HG03460 (cell line): ENCODE results near the gene LGALSL.

ENCODE experiments used
- ATAC-seq: cut with Tn5 transposase; IDR thresholded peaks from one replicate; pipeline ENCODE4 v1.9.1; 2021; ENCODE audit not compliant: unreplicated experiment

LGALSL gene

DNA sequence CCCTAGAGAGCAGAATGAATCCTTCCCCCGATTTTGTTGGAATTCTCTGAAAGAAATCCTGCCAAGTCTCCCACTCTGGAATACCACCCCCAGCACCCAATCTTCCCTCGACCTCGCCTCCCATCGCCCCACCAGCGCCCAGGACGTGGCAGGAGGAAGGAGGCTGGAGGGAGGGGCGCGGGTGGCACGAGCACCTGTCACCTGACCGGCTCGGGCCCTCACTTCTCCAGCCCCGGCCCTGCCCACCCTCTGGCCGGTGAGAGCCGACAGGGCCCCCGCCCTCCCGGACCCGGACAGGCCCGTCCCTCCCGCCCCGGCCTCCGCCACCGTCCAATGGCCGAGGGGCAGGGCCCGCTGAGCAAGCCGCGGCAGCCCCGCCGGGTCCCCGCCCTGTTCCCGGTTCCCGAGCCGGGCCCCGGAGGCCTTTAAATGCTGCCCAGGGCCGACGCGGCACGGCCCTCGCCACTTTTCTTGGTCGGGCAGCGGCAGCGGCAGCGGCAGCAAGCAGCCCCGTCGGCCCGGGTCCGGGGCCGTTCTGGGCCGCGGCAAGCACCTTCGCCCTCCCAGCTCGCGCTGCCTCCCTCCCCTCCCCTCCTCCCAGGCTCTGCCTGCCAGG, at the start of gene LGALSL:
LGALSL (plus strand) TSS at position 393 of the 616 bp plus-strand sequence. CDS start 384 bp downstream, outside the sequence.
- ATAC-seq, result peak; percentile 47

DNA sequence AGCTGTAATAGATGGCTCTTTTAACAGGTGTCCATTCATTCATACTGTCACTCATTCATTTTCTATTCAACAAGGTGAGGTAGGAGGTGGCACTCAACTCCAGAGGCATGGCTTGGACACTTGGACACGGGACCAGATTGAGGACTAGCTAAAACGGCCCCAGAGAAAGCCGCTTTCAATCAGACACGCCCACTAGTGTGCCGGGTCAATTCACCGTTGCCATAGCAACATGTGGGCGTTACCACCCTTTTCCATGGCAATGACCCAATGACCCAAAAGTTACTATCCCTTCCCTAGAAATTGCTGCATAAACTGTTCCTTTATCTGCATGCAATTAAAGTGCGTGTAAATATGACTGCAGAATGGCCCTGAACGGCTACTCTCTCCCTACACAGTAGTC, 49.2 kb upstream of the LGALSL start:
- no peak for ATAC-seq

DNA sequence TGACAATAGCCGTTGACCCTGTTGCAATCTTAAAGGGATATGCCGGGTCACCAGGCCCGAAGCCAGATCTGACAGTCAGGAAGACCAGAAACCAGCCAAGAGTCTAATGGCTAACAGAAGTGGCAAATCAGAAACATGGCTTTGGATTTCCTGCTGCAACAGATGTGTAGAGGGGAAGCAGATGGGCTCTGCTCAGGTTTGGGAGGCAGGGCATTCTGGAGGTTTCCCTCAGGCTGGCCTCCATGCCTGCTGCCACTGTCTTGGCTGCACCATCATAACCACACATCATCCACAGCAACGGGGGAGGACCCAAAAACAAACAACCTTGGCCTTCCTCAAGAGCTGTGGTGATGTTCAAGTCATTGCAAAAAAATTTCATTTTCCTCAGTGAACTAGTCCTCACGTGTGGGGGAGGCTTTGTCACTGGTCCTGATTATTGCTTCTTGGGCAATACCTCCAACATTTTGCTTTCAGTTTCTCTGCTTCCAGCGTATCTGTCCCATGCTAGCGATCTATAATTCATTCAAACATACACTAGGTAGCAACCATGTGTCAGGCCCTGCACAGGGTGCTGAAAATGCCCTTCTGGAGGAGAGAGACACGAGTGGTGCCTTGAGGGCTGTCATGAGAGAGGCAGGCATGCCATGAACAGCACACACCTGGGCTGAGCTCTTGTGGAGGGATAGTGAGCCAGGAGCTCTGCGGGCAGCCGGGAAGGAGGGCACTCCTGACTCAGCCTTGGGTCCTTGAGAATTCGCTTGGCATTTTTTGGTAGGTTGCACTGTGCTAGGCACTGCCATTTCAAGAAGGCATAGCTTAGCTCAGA, 48.2 kb upstream of the LGALSL start:
- no peak for ATAC-seq

DNA sequence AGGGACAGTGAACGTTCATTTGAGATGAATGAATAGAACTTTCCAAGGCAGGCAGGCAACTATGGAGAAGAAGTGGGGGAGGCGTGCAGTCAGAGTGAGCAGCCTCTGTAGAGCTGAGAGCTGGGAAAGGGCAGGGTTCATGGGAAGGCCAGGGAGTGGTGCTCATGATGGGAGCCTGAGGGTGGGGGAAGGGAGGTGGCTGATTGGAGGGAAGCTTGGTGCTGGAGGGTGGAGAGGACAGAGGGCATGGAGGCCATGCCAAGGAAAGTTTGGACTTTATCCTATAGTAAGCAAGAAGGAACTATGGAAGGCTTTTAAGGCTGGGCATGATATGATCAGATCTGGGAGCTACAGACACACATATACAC, 47.6 kb upstream of the LGALSL start:
- ATAC-seq, result no peak

GRCh38 chr2:64408031-64408430, 45.9 kb upstream of the LGALSL start:
- ATAC-seq, result no peak

GRCh38 chr2:64410671-64411070, 43.3 kb upstream of the LGALSL start:
- no peak for ATAC-seq

DNA sequence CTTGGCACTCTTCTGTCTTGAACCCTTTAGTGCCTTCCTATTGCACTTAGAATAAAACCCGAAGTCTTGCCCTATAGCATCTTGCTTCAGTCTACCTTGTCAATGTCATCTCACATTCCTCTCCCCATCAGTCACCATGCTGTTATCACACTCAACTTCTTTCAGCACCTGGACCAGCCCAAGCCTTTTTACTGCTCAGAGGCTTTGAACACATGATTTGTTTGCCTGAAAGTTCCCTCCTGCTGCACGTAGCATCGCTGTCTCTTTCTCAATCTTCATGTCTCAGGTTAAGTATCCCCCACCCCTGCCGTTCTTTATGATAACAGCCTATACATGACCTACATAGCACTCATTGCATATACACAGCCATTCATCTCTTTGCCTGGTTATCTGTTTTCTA, 41.3 kb upstream of the LGALSL start:
- ATAC-seq, result no peak

GRCh38 chr2:64414736-64415435, 39.1 kb upstream of the LGALSL start:
- ATAC-seq, result no peak

GRCh38 chr2:64417624-64418023, 36.3 kb upstream of the LGALSL start:
- no peak for ATAC-seq

GRCh38 chr2:64419596-64420165, 34.3 kb upstream of the LGALSL start:
- ATAC-seq, result no peak

DNA sequence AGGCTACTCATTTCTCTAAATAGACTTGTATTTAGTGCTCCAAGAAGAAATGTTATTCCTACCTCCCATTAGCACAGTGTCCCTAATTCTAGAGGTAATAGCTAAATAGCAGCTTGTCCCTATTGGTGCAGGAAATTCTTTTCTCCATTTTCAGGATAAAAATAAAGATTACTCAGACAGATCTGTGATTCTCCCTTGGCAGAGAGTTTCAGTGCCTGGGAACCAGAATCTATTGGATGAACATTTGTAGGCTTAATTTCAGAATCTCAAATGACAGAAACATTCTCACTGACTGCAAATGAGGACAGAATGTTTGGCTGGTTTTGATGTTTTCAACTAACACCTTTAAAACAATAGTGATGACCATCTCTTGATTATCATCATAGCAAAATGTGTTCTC, 33.3 kb upstream of the LGALSL start:
- ATAC-seq, result no peak

DNA sequence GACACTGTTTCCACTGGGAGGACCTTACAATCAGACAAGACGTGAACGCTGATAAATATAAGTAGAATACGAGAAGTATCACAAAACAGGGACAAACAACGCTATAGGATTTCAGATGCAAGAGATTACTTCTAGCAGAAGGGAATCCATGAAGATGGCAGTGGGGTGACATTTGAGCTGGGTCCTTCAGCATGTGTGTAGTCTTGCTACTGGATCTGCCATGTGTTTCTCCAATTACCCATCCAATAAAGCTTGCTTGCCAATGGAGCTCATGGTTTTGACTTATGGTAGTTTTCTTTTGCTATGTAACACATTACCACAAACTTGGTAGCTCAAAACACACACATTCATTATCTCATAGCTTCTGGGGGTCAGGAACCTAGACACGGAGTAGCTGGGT, 32.8 kb upstream of the LGALSL start:
- ATAC-seq, result no peak

GRCh38 chr2:64422466-64422865, 31.5 kb upstream of the LGALSL start:
- no peak for ATAC-seq

DNA sequence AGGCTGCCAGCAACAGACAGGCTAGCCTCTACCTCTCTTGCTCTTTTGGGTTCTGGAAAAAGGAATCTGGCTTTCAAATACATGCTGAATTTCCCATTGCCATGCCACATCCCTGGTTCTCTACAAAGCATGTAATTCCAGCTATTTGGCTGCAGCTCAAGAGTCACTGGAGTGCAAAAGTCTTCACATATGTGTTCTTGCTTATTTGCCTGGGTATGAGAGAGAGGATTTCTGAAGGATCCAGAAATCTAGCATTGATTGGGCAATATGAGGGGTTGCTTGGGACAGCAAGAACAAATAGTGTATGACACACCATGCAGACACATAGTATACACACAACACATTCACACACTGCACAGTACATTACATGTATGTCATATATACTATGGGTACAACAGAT, 30.7 kb upstream of the LGALSL start:
- no peak for ATAC-seq

- no peak for ATAC-seq
These were observed 29.5 kb upstream of the LGALSL start for GRCh38 chr2:64424416-64424987.

DNA sequence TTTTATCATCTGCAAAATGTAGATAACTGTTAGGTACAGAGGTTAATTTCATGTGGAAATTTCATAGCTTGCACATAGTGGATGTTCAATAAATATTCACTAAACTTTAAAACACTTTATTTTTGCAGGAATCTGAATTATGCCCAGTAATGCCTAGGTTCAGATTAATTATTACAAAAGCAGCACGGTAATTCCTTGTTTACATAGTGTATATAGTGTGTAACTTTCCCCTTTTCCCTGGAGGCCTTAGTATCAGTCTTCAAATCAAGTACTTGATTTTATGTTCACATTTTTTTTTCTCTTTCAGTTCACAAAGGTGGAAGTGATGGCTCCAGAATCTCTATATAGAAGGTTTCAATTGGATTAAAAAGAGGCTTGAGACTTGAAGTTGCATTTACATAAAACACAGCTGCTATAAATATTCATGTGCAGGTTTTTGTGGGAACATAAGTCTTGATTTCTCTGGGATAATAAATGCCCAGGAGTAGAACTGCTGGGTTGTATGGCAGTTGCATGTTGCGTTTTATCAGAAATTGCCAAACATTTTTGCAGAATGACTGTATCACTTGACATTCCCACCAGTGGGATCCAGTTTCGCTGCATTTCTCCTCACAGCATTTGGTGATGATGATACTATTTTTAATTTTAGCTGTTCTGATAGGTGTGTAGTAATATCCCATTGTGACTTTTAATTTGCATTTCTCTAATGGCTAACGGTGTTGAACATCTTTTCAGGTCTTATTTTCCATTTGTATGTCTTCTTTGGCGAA, 27.6 kb upstream of the LGALSL start:
- no peak for ATAC-seq

GRCh38 chr2:64434039-64434657, 19.8 kb upstream of the LGALSL start:
- ATAC-seq, result no peak

- no peak for ATAC-seq
These were observed 16.1 kb upstream of the LGALSL start for GRCh38 chr2:64437883-64438282.

DNA sequence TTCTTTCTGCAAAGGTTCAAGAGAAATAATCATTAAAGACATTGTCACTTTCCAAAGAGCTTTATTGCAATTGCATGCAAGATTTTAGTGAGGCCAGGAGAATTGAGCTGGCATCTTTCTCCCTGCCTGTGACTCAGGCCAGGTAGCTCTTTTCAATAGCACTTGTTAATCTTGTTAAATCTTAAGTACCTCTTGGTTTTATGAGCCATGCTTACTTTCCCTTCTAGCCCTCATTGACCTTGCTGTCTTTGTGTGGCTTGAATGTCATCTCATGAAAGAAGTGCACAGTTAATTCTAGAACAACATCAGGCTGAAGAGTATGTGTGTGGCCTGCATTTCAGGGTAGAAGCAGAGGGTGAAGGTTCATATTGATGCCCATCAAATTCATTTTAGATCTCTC, 14.8 kb upstream of the LGALSL start:
- ATAC-seq, result no peak

DNA sequence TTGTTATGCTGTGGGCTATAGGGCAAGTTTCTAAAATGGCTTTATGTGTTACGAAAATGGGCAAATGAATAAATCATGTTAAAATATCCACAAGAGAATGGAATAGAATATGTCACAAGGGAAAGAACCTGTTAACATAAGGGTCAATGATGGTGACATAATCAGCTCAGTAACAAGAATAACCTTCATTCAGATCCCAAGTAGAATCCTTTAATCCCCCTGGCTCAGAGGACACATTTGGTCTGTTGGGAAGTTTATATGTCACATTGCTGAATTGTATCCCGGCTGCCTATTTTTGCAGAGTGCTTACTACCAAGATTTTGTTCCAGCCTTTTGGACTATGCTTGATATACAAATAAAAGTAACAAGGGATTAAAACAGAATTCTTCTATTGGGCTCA, 13.1 kb upstream of the LGALSL start:
- ATAC-seq, result no peak
